PFSK-1 (cell line): Measurements from ENCODE around the gene C5orf34.

Source experiments
- FOXP2 ChIP-seq: optimal IDR thresholded peaks from 2 replicates; pipeline ENCODE3; 2011; ENCODE audit warnings: borderline replicate concordance, control low read depth, inconsistent platforms; ENCODE audit not compliant: insufficient read depth; ENCODE audit errors: extremely low read length, extremely low read depth
- POLR2AphosphoS5 ChIP-seq: IDR thresholded peaks from 2 replicates; pipeline ENCODE4 v1.6.1; 2012; ENCODE audit warnings: low read depth, mild to moderate bottlenecking, control low read depth, low read length, moderate library complexity
- REST ChIP-seq, 2 experiments: IDR thresholded peaks; 2 replicates each; pipeline versions ENCODE4 v1.6.1 to v1.8.0; 2011 to 2012; ENCODE audit warnings: low read depth in 2 of 2, low read length in 2 of 2, control low read depth in 1 of 2, inconsistent platforms in 1 of 2, mild to moderate bottlenecking in 1 of 2, moderate library complexity in 1 of 2; ENCODE audit not compliant: insufficient read depth in 1 of 2
- SIN3A ChIP-seq: IDR thresholded peaks from 2 replicates; pipeline ENCODE4 v1.6.1; 2012; ENCODE audit warnings: mild to moderate bottlenecking, low read length, moderate library complexity, borderline replicate concordance; ENCODE audit not compliant: insufficient read depth
- TAF1 ChIP-seq: IDR thresholded peaks from 2 replicates; pipeline ENCODE4 v1.6.1; 2012; ENCODE audit warnings: low read length, control low read depth, borderline replicate concordance; ENCODE audit not compliant: insufficient read depth

GRCh38 chr5:43547532-43547931, 32.6 kb upstream of the C5orf34 start:
- TF ChIP-seq POLR2AphosphoS5 = no peak
- TF ChIP-seq TAF1 = no peak
- TF ChIP-seq SIN3A = no peak
- TF ChIP-seq REST (IDR thresholded peaks at IDR 0.05; ENCODE audit: insufficient read depth in 1 of 2, low read depth in 2 of 2, low read length in 2 of 2) = no peak
- TF ChIP-seq FOXP2 = no peak
